Measurements from ENCODE around the gene WSCD1. TPM values are rescaled to one million over a fixed set of nuclear protein-coding genes. Genes with fewer than 3 reads are reported as not detected.

WSCD1 gene
- polyA plus RNA-seq, 3 donors = not detected

- WGBS (ENCODE audit: insufficient coverage) = 88% methylated on average over 6 of the region's 7 CpGs
- H2AFZ ChIP-seq (ENCODE audit: insufficient read depth, low read depth, low read length, poor library complexity, severe bottlenecking) = no peak overlapping the region
- TF ChIP-seq CTCF (IDR thresholded peaks at IDR 0.05) = no peak
- no peak overlapping the region for H3K27ac ChIP-seq (ENCODE audit: low read depth in 1 of 2, low read length in 2 of 2)
- no peak overlapping the region for H3K27ac Mint-ChIP-seq
- no peak overlapping the region for H3K4me3 Mint-ChIP-seq
- DNase-seq = no peak
- H3K27me3 Mint-ChIP-seq (ENCODE audit: low read depth in 3 of 3) = peaks cover 33 to 50% (median 49%) of the 10 kb centered on the region in 3 donors
- intact Hi-C loops (cut with micrococcal nuclease) = no loop called here
- H3K27me3 ChIP-seq (ENCODE audit: control insufficient read depth in 2 of 2, insufficient read depth in 2 of 2, low read length in 2 of 2) = peaks cover 22 to 41% of the 10 kb centered on the region in 2 donors
- no peak overlapping the region for H3K4me3 ChIP-seq (replicated peaks in 1 of 3; ENCODE audit: low read depth in 2 of 3, low read length in 3 of 3)
- H3K4me1 ChIP-seq (ENCODE audit: control insufficient read depth in 1 of 2, insufficient read depth in 2 of 2, low read length in 2 of 2) = no peaks in the 10 kb centered on the region
- H3K9ac ChIP-seq (ENCODE audit: insufficient read depth, low read length, poor library complexity, severe bottlenecking) = no peak overlapping the region
- H3K4me1 Mint-ChIP-seq = peaks cover 5% of the 10 kb centered on the region
- peaks cover 0 to 26% of the 10 kb centered on the region in 2 donors for H3K9me3 ChIP-seq (replicated peaks in 1 of 2; ENCODE audit: control insufficient read depth in 1 of 2, insufficient read depth in 1 of 2, low read length in 2 of 2)
- no peaks in the 10 kb centered on the region for H4K20me1 ChIP-seq (ENCODE audit: insufficient read depth, low read length)
- no peaks in the 10 kb centered on the region for H3K79me2 ChIP-seq (ENCODE audit: insufficient read depth, low read length)
- H3K9me3 Mint-ChIP-seq = peaks cover 0 to 11% (median 5%) of the 10 kb centered on the region in 7 donors
- H3K36me3 Mint-ChIP-seq = peaks cover 0 to 6% of the 10 kb centered on the region in 2 donors
- no peaks in the 10 kb centered on the region for H3K36me3 ChIP-seq (replicated peaks in 1 of 2; ENCODE audit: control insufficient read depth in 1 of 2, insufficient read depth in 2 of 2, low read length in 2 of 2)
- no peak overlapping the region for H3K4me2 ChIP-seq (replicated peaks; ENCODE audit: extremely low read depth, low read length, poor library complexity, severe bottlenecking)
Measured at GRCh38 chr17:6073620-6074019, 3.4 kb downstream of the WSCD1 start.

GRCh38 chr17:6075050-6075449, 4.9 kb downstream of the WSCD1 start:
- Histone ChIP-seq H3K9ac (ENCODE audit: insufficient read depth, low read length, poor library complexity, severe bottlenecking) (no peak overlapping the region), H3K9me3 (replicated peaks in 1 of 2; ENCODE audit: control insufficient read depth in 1 of 2, insufficient read depth in 1 of 2, low read length in 2 of 2) (peaks cover 0 to 15% of the 10 kb centered on the region in 2 donors), H4K20me1 (ENCODE audit: insufficient read depth, low read length) (no peaks in the 10 kb centered on the region), H3K4me1 (ENCODE audit: control insufficient read depth in 1 of 2, insufficient read depth in 2 of 2, low read length in 2 of 2) (no peaks in the 10 kb centered on the region), H3K4me2 (replicated peaks; ENCODE audit: extremely low read depth, low read length, poor library complexity, severe bottlenecking) (no peak overlapping the region), H2AFZ (ENCODE audit: insufficient read depth, low read depth, low read length, poor library complexity, severe bottlenecking) (no peak overlapping the region), H3K79me2 (ENCODE audit: insufficient read depth, low read length) (no peaks in the 10 kb centered on the region), H3K27ac (ENCODE audit: low read depth in 1 of 2, low read length in 2 of 2) (no peak overlapping the region), H3K36me3 (replicated peaks in 1 of 2; ENCODE audit: control insufficient read depth in 1 of 2, insufficient read depth in 2 of 2, low read length in 2 of 2) (no peaks in the 10 kb centered on the region), H3K4me3 (replicated peaks in 1 of 3; ENCODE audit: low read depth in 2 of 3, low read length in 3 of 3) (no peak overlapping the region), H3K27me3 (ENCODE audit: control insufficient read depth in 2 of 2, insufficient read depth in 2 of 2, low read length in 2 of 2) (peaks cover 11 to 28% of the 10 kb centered on the region in 2 donors)
- peaks cover 0 to 2% (median 0%) of the 10 kb centered on the region in 7 donors for H3K9me3 Mint-ChIP-seq
- H3K4me1 Mint-ChIP-seq = no peaks in the 10 kb centered on the region
- DNase-seq = no peak
- no peak for TF ChIP-seq CTCF (IDR thresholded peaks at IDR 0.05)
- no peak overlapping the region for H3K27ac Mint-ChIP-seq
- intact Hi-C loops (cut with micrococcal nuclease) = no loop called here
- 75% methylated on average over 6 of the region's 6 CpGs for whole genome bisulfite sequencing (ENCODE audit: insufficient coverage)
- H3K4me3 Mint-ChIP-seq = no peak overlapping the region
- no peaks in the 10 kb centered on the region for H3K36me3 Mint-ChIP-seq
- H3K27me3 Mint-ChIP-seq (ENCODE audit: low read depth in 3 of 3) = peaks cover 19 to 36% (median 34%) of the 10 kb centered on the region in 3 donors
